HG02884 (cell line): ENCODE measurements around the gene AHNAK2.

ENCODE experiments used
- ATAC-seq: cut with Tn5 transposase; IDR thresholded peaks from one replicate; pipeline ENCODE4 v1.9.1; 2021; ENCODE audit warnings: mild to moderate bottlenecking, moderate library complexity; ENCODE audit not compliant: unreplicated experiment

AHNAK2 gene

DNA sequence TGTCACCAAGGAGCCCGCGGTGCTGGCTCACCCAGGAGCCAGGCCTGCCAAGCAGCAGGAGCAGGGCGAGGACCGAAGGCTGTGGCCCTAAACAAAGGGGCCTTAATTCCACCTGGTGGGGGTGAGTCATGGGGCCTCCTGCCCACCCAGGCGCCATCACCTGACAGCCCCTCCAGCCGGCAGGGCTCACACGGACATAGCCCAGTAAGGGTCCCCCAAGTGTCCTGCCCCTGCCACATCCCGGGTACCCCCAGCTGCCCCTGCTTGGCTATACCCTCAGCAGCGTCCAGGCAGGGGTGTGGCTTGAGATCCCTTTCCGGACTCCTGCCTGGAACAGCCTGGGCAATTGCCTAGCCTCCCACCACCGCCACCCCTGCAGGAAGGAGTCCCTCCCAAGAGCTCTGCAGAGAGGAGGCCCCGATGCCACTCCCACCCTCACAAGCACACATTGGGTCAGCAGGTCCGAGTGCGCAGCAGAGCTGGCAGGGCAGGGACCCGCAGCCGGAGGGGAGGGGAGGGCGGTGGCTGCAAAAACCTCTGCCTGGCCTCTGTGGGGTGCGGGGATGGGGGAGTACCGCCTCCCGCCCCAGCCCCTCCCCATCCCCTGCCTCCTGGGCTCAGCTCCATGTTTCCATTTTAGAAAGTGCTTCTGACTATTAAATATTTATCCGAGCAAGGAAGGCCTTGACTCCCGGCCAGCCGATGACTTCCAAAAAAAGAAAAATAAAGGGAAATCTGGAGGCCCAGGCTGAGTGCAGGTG is 4.6 kb downstream of the AHNAK2 start:
- no peak for ATAC-seq

DNA sequence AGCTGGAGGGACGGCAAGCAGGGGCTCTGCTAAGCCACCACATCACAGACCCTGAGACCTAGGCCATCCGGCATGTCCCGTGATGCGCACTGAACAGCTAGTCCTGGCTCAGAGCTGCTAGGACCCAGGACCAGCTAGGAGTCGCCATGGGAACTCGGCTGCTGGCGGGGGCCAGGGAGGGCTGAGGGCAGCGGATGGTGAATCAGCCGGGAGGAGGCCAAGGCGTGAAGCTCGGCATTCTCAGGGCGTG is 5.1 kb downstream of the AHNAK2 start:
- no peak for ATAC-seq

- ATAC-seq, result no peak
These were observed 5.7 kb downstream of the AHNAK2 start for GRCh38 chr14:104972301-104973134.

GRCh38 chr14:104971447-104972240 is 6.5 kb downstream of the AHNAK2 start:
- no peak for ATAC-seq

GRCh38 chr14:104970231-104971068 is 7.7 kb downstream of the AHNAK2 start:
- ATAC-seq, result no peak

- ATAC-seq, result no peak
These were observed 8.4 kb downstream of the AHNAK2 start for GRCh38 chr14:104969741-104970230.

GRCh38 chr14:104968541-104969401 is 9.4 kb downstream of the AHNAK2 start:
- no peak for ATAC-seq

- ATAC-seq, result no peak
These were observed 10.0 kb downstream of the AHNAK2 start for GRCh38 chr14:104968153-104968527.

DNA sequence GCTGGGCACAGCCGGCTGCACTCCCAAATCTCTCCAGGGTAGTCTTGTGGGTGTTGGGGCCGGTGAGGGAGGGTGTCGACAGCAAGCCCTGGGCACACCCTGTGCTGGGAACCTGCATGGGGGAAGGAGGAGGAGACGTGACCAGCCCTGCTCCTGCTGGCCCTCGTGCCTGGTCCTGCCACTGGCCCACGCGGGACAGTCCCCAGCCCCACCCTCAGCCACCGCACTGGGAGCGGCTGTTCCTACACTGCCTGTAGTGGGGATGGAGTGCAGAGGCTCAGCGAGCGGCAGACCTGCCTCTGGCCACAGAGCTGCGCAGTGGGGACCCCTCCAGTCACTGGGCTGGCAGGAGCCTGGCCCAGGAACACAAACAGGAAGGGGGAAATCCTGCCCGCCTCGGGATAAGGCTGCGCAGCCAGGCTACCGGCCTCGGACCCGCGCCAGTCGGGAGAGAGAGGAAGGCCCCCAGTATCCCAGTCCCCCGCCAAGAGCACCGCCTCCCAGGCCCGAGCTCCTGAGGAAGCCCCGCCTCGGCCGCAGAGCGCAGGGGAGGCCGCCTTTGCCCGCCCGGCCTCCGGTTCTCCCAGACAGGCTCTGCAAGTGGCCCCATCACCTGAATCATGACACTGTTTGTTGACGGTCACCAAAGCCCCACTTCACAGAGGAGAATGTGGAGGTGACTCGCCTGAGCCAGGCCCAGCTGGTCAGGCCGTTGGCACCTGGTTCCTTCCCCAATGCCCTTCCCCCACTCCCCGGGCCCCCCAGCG is 10.6 kb downstream of the AHNAK2 start:
- no peak for ATAC-seq

GRCh38 chr14:104966981-104967385 is 11.2 kb downstream of the AHNAK2 start:
- no peak for ATAC-seq

DNA sequence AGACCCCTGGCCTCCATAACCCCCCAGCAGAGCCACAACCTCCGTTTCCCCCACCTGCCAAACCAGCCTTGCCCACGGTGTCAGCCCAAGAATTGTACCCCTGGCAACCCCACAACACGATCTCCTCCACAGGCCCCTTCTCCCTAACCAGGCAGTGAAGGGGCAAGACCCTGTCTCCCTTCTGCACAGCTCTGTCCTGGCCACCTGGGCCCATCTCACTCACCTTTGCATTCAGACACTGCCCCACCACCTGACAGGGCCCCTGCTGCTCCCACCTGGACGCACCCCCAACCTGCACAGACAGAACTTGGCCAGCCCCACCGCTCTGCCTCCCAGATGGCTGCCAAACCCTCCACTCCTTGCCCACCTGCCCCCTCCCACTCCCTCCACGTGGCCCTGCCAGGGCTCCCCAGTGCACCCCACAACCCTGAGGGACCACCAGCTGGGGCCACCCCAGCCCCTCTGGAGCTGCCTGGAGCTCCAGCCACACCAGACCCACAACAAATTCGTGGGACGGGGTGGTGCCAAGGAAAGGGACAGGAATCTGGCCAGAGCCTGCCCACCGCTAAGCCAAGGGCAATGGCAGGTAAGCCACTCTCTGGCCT is 11.8 kb downstream of the AHNAK2 start:
- ATAC-seq, result no peak

DNA sequence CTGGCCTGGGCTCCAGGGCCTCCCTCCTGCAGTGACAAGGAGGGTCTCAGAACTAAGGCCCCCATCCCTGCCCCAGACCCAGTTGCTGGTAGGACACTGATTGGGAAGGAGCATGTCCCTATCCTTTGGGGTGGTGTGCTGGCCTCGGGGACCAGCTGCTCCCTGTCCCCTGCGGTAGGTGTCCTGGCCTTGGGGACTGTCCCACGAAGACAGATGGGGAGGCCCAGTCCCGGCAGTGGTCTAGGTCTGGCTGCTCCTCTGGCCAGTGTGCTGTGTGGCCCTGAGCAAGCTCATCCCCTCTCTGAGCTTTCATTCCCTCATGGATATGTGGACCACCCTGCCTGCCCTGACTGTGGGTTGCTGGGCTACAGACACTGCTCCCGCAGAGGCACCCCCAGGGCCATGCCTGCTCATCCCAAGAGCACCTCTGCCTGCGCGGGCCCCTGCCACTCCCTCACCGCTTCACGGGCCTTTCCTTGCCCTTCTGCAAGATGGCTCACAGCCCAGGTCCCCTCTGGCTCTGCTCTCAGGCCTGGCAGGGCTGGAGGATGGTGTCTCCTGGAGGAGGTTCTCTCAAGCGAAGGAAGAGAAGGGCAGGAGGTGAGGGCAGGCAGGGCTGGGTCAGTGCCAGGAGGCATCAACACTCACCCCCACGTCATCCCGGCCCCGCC is 12.5 kb downstream of the AHNAK2 start:
- ATAC-seq, result no peak

- no peak for ATAC-seq
These were observed 13.6 kb downstream of the AHNAK2 start for GRCh38 chr14:104964546-104964945.

DNA sequence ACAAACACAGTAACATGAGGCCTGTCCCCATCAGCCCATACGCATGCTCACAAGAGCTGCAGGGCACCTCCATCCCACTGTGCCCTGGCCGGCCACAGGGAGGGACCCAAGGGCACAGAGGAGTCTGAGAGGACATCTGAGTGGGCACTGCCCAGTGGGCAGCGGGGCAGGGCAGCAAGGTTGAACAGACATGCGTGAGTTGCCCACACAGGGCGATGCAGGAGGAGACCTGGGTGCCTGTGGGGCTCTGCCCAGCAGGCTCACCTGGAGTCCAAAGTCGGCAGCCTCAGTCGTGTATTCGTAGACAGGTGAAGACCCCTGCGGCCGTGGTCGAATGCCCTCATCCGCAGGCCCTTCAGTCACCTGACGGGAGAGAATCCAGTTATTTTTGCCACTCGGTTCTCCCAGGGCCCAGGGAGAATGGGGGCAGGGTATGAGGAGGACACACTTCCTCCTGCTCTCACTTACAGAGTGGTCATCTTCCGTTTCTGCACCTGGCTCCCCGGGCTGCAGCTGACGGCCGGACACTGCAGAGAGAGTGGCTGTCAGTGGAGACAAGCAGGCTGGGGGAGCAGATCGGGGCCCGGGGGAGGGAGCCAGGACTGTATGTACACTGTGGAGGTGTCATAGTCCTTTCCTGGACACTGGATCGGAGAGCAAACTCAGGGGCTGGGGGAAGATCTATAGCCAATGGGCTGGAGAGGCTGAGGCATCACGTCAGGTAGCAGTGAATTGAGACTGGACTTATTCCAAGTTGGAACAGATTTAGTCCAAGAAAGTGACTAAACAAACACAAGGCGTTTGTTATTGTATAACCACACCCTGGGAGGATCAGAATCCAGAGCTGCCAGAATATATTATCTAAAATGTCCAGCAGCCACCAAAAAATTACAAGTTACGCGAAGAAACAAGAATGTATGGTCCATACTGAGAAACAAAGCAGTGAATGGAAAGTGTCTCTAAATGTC is 20.7 kb downstream of the AHNAK2 start:
- no peak for ATAC-seq

DNA sequence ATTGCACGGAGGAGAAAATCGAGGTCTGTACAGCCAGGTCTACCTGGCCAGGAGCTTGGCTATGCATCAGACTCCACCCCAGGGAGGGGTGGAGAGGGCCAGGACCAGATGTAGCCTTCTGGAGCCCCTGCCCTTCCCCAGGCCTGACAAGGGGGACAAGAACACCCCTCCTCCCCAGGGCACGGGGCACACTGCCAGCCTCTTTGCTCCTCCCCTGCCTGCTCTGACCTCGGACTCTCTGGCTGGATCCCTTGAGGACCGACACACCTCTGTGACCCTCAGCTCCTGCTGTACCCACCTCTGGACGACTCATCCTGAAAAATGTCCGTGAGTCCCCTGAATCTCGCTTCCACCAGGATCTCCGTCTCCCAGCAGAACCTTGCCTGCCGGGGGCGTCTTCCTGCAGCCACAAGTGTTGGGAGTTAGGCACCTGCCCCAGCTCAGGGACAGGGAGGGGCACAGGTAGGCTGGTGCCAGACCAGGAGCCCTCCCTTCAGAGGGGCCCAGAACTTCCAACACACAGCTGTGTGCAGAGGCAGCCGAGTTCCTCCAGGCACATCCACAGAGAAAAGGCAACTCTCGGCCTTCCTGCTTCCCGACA is 21.8 kb downstream of the AHNAK2 start:
- ATAC-seq, result no peak

DNA sequence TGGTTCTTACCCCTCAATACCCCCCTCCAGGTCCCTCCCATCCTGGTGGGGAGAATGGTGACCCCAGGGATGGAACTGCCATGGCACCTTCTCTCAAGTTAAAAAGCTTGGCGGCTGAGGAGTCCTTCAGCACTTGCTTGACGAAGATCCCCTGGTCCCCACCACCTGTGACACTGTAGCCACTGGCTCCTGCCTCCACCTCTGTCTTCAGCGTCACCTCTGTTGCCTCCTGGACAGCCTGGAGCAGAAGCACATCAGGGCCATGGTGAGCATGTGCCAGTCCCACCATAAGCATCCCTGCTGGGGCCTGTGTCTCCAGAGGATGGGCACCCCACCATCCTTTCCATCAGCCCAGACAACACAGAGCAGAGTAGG is 22.8 kb downstream of the AHNAK2 start:
- ATAC-seq, result no peak
